GM19452 (cell line): ENCODE results near the gene NT5C2.

Source experiments
- ATAC-seq: cut with Tn5 transposase; IDR thresholded peaks from one replicate; pipeline ENCODE4 v1.9.1; 2021; ENCODE audit not compliant: unreplicated experiment

NT5C2 gene

DNA sequence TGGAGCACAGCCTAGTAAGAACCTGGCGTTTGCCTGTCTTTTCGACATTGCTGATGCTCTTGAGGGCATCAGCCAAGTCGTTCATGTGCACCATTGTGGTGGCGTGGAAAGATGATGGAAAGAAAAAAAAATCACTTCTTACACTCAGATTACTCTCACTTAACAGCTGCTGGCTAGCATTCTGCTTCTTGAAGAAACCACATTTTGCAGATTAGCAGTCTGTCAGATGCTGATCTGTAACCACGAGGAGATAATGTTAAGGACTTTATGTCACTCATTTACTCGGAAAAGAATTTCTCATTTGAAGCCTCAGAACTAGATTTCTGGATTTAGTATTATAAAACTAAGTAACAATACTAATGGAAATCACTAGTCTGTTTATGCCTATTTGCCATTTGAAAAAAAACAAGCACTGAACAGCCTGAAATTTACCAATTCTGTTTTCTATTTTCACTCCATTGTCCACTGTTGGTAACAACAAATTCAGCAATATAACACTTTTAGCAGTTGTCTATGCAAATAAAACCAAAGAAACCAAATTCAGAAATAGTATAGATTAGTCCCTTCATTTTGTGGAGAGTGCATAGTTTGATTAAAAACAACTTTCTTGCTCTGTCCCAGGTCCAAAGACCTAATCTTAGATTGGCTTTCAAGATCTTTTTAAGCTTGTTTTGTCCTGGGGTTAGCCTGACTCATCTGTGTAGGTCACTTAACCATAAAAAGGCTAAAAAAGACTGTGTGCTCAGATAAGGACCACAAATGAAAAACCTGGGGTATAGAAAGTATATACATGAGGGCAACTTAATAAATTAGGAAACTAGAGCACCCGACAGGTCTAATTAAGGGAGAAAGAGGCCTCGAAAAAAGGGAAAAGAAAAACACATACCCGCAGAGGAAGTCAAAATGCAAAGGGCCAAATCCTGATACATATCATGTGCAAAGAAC, 67.5 kb downstream of the NT5C2 start:
- peak; percentile 83 for ATAC-seq

DNA sequence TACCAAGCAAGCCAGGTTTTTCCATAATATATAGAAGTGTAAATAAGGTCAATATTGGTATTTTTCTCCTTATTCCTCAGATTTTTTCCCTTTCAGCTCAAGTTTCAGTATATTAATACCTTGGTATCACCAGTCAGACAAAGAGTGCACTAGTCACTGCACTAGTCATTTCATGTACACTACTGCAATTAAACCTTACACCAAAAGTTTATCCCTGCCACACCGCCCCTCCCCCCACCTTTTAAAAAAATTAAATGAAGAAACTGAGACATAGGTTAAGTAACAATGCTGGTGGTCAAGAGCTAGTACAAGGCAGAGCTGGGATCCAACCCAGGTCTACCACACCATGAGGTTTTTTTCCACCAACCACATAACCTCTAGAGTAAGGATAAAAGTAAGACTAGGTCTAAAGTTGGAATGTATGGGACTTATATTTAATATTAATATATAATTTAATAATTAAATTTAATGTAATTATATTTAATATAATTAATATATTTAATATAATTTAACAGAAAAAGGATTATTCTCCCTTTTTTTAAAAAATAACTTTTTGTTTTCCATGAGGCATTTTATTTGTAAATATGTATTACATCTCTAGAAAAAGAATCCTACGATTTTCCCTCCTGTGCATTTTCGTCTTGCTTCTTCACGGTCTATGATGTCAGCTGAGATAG, 68.5 kb downstream of the NT5C2 start:
- ATAC-seq: no peak

DNA sequence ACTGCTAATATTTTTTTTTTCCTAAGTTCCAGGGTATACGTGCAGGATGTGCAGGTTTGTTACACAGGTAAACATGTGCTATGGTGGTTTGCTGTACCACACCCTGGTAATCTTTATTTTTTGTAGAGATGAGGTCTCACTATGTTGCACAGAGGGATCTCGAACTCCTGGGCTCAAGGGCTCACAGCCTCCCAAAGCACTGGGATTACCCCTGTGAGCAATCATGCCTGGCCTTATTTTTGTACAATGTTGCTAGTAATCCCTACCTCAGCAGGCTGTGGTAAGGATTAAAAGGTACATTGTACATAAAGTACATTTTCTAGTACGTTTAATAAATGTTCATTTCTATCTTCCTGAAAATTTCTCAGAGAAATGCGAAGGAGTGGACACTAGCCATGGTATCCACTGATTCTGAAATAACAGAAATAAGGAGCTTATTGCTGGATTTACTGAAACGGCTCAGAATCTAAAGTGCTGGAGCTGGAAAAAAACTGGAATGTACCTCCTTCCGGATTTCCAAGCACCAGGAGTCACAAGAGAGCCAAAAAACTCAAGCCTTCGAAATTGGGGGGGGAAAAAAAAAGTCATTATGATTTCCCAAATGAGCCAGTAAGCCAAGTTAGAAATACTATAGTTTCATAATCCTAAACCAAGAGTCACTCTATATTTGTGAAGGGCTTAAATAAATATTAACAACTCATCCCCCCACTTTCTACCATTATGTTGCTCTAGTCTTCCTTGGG, 69.6 kb downstream of the NT5C2 start:
- ATAC-seq: no peak

DNA sequence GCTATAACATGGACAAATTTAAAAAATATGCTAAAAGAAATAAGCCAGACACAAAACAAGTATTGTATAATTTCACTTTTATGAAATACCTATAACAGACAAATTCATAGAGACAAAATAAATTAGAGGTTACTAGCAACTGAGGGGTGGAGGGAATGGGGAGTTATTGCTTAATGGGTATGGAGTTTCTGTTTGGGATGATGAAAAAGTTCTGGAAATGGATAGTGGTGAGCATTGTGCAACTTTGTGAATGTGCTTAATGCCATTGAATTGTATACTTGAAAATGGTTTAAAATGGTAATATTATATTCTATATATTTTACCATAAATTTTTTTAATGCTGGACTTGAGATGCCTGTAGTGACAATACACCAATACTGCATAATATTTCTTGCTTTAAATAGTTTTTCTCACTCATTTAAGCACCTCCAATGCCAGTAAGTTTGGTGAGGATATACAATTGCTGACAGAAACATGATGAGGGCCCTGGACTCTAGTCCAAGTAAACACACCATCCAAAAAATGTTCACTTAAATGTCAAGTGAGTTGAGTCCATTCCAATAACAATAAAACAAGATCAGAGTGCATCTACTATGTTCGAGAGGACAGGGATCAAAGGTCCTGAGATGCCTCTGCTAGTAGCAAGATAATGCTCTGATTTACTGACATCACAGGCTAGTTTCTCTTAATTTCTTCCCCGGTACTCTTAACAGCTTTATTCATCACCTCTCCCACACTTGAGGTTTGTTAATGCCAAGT, 71.9 kb downstream of the NT5C2 start:
- ATAC-seq: no peak

DNA sequence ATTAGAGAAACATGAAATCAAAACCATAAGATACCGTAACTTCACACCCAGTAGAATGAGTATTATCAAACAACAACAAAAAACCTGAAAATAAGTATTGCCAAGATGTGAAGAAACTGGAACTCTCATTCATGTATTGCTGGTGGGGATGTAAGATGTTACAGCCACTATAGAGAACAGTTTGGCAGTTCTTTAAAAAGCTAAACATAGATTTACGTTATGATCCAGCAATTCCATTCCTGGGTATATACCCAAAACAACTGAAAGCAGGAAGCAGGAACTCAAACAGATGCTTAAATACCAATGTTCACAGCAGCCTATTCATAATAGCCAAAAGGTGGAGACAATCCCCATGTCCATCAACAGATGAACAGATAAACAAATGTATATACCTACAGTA, 72.5 kb downstream of the NT5C2 start:
- no peak for ATAC-seq

DNA sequence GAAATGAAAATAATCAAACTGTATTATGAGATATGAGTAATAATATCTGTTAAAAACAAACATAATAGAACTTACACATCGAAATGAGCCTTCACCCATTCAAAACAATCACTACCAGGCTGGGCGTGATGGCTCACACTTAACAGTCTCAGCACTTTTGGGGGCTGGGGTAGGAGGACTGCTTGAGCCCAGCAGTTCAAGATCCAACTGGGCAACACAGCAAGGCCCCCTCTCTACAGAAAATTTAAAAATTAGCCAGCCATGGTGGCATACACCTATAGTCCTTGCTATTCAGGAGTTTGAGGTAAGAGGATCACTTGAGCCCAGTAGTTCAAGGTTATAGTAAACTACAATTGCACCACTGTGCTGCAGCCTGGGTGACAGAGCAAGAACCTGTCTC, 75.8 kb downstream of the NT5C2 start:
- no peak for ATAC-seq

DNA sequence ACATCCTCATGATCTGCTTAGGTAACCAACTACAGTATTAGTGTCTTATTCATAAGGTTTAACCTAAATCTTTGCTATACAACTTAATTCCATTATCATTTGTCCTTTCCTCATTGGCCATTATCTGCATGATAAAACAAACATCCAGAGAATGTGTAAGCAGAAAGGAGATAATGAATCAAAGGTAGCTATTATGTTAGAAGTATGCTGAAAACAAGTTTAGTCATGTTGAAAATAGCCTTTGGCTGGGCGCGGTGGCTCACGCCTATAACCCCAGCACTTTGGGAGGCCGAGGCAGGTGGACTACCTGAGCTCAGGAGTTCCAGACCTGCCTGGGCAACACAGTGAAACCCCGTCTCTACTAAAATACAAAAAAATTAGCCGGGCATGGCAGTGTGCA, 78.2 kb downstream of the NT5C2 start:
- no peak for ATAC-seq

DNA sequence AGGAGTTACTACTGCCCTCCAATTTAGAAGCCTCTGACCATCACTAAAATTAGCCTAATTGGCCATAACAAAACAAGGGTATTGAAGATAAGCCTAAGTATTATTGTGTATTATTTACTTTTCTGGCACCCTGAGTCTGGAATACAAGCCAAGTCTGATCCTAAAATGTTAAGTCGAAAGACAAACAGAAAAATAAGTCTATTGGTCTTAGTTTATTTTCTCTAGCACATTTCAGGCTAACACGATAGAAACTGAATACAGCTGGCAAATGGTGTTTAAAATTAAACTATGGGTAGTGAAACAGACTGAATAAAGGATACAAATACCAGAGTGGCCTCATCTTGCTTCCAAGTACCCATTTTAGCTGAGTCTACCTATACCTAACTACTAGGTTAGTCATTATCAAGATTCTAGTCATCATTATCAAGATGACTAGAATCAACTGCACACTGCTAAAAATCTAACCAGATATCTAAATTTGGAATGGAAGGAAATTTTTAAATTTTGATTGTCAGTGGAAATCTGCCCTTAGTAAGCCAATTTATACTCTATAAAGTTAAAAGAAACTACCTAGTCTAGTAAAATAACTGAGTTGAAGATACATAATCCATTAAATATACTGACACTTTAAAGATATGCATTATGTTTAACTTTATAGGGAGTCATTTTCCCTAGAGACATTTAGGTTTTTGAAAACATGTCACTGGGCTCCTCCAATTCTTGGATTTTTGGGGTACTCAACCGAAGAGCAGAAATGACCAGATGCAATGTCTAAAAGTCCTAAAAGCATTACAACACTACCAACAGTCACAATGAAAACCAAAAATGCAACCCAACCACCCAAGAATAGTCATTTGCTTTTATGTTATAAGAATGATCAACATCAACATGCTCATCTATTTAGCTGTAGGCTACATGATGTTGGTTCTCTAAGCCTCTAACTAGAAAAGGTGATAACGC, 80.9 kb downstream of the NT5C2 start:
- ATAC-seq: peak; percentile 72

DNA sequence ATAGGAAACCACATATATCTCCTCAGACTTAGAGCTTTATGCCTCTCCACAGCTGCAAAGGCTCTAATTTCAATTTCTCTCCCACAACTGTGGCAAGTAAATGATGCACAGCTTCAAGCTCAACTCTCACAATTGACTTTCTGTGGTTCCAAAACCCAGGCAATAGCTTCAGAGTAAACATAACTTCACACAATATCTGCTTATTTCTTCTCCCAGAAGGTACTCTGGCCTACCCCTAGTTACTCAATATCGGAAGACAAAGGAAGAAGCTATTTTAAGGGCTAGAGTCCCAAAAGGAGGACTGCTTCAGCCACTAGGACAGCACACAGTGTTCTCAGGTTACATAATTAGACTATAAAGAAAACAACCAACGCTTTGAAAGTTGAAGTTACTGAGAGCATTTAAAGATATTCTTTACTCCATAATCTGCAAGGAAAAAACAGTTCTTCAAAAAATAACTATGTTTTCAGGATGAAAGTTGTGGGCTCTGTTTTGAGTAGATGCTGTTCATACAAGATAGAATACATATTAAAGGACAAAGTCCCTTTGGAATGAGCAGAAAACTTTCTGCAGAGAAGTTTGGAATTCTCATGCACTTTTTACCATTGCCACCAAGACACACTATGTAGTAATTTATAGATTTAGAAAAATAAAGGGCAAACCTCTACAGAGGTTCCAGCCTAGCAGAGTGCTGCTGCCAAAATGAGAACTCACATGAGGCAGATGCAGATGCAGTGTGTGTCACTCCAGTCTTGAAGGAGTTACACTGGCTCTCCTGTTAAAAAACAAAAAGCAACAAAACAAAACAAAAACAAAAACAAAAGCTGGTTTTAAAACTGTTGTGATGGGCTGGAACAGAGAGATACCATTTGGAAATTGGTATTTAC, 81.8 kb downstream of the NT5C2 start:
- ATAC-seq: peak; percentile 52

DNA sequence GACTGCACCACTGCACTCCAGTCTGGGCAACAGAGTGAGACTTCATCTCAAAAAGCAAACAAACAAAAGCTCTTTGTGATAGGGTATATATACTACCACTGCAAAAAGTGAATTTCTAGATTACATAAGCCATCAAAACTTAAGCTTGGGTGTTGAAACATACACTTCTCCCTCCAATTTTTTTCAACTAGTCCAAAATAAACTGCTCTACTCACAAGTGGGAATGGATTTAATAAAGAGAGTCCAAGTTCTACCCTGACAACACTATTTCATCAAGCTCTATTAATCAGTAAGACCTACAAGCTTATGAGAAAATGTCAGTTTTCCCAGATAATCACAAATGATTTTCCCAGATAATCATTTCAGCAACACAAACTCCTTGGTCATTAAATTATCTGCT, 82.7 kb downstream of the NT5C2 start:
- ATAC-seq: no peak

DNA sequence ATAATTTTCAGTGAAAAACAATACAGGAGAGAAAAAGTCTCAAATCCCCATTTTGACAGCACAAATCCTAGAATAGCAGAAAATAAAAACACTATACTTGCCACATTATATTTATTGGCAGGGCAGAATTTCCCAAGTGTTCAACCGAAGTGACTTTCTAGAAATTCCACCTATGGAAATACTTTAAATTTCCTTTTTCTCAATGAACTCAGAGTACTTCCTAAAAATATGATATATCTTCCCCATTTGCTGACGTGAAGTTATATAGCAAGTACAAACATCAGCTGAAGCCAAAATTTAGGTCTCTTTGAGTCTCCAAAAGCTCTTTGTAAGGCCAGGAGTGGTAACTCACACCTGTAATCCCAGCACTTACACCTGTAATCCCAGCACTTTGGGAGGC, 83.3 kb downstream of the NT5C2 start:
- ATAC-seq: no peak

DNA sequence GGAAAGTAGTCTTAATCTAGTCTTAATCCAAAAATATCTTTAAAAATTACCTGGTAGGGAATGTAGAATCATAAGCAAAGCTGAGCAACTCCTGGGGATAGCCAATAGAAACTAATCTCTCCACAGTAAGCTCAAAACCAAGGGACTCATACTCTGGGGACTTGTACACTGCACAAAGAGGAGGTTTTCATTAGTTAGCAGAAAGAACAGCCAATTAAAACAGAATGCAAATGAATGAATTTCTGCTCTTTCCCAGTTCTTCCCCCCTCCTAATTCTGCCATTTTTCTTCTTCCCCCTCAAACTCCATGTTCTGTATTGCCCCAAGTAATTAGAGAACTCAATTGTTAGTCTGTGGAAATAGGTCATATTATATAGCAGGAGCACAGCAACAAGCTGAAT, 86.5 kb downstream of the NT5C2 start:
- no peak for ATAC-seq

DNA sequence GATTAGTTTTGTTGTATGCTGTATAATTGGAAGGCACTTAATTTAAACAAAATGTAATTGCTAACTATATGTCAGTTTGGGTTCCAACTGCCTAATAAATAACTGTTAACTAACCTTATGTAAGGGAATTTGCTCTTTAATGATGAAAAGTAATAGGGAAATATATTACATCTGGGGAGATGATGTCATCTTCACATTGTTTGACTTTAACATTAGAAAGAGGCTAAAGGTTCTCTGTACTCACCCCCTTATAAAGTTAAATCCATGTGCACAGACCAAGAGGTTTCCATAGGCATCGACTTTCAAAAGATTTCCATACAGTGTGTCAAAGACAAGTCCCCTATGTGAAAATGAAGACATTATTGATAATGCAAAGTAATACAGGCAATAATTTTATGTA, 87.6 kb downstream of the NT5C2 start:
- no peak for ATAC-seq

DNA sequence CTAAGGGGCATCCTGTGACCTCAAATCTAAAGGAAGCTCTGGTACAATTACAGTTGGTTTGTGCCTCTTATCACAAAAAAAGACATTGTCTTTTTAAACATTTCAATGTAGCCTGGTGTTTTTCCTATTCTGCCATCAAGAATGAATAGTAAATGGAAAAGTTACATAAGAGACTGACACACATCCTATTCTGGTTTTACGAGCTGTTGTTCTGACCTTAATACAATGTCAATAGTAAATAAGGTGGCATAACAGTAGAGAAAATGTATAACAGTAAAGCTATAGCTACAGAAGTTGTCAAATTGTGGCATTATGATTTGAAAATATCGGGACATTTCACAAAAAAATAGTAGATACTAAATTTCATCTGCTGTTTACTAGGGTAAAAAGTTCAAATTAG, 88.4 kb downstream of the NT5C2 start:
- no peak for ATAC-seq

DNA sequence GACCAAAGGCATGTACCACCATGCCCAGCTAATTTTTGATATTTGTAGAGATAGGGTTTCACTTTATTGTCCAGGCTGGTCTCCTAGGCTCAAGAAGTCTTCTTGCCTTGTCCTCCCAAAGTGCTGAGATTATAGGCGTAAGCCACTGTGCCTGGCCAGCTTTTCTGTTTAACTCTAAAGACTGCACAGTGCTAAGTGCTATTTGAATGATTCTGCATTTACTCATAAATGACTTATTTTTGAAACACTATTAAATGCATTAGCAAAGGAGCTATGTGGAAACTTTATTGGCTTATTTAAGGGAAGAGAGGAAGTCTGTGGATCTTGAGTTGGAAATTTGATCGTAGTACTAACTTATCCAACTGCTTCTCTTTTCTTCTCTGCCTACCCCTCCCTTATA, 89.1 kb downstream of the NT5C2 start:
- no peak for ATAC-seq

DNA sequence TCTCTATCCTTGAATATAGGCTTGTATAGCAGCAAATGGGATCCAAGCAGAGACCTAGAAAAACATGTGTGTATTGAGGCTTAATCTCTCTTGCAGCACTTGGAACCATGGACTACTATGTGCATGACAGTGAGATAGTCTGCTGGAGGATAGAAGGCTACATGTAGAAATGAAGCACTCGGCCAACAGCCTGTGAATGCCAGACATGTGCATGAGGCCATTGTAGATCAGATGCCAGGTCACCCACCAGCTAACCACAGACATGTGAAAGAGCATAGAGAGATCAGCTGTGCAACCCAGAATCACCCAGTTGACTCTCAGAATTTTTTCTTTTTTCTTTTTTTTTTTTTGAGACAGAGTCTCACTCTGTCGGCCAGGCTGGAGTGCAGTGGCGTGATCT, 90.9 kb downstream of the NT5C2 start:
- ATAC-seq: no peak

DNA sequence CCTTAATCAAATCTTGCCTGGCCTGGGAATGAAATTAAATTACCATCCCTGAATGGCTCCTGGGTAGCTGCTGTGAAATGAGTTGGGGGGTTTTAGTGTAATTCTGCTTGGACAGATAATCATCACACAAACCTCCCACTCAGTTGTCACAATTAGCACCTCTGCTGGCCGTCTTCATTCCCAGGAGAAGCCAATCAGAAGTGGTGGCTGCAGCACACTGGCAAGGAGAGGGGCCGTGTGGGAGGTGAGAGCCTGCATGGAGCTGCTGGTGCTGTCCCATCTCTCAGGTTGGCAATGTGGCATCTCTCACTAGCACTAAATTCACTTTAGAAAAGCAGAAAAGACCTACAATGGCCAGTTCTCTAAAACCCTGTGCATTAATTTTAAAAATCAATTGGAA, 92.5 kb downstream of the NT5C2 start:
- ATAC-seq: no peak

DNA sequence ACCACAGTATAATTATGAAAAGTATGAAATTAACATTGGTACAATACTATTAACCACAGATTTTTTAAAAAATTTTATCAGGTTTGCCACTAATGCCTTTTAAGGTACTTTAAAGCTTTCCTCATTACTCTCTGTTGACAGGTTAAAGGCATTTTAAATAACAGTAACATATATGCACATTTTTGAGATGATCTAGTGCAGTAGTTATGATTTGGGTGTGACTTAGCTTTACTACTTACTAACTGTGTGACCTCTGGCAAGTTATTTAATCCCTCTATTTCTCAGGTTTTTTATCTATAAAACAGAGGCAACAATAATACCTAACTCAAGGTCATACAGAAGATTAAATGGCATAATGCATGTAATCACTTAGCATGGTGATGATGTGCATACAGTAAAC, 94.8 kb downstream of the NT5C2 start:
- no peak for ATAC-seq

DNA sequence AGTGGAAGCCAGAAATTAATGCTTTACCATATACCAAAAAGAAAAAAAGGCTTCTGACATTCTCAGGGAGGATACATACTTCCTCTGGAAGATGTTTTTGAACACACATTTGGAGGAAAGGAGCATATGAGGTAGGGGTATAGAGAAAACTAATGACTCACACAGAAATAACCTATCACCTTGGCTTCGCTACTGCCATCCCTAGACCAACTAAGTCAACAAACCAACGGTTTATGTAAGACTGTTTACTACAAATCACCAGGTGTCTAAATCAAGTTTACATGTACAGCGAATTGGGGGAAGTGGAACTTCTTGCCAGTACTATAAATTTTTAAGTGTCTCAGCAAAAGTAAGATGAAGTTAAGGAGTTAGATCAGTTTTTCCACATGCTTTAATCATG, 96.9 kb downstream of the NT5C2 start:
- no peak for ATAC-seq
